Kidney epithelial cell (primary cell): ENCODE data around the gene MBNL2. TPM values are rescaled to one million over a fixed set of nuclear protein-coding genes. Genes with fewer than 3 reads are reported as not detected.

Experiments
- DNase-seq: peaks from one replicate; pipeline ENCODE4 v3.0.0-alpha.2; 2010; ENCODE audit warnings: low read depth
- H3K27me3 ChIP-seq: 2 replicates; pipeline ENCODE4 v1.6.0; 2011; ENCODE audit warnings: low read length; ENCODE audit not compliant: control insufficient read depth, insufficient read depth
- H3K36me3 ChIP-seq: 2 replicates; pipeline ENCODE4 v1.5.1; 2011; ENCODE audit warnings: low read length; ENCODE audit not compliant: control insufficient read depth, insufficient read depth
- H3K4me3 ChIP-seq: 2 replicates; pipeline ENCODE4 v1.5.1; 2011; ENCODE audit warnings: low read depth, mild to moderate bottlenecking, control low read depth, low read length
- CTCF ChIP-seq: IDR thresholded peaks from 2 replicates; pipeline ENCODE4 v1.5.1; 2011; ENCODE audit warnings: mild to moderate bottlenecking, moderate library complexity, low read length, control low read depth, inconsistent platforms; ENCODE audit not compliant: insufficient read depth, poor library complexity, severe bottlenecking
- total RNA-seq: library from RNA; depleted of rRNA; stranded (reverse); fragments of >200 nt; gene quantifications from 2 replicates; pipeline ENCODE4 v1.2.3, GENCODE V29; 2015

The MBNL2 gene
- total RNA-seq, 1 donor from 2014 or later: 42.4 TPM

- no peaks in the 10 kb centered on the region for H3K27me3 ChIP-seq
- DNase-seq: no peak
- no peak overlapping the region for H3K4me3 ChIP-seq
- no peak for TF ChIP-seq CTCF
- no peaks in the 10 kb centered on the region for H3K36me3 ChIP-seq
Observed at GRCh38 chr13:97241761-97242160, 19.6 kb downstream of the MBNL2 start.

GRCh38 chr13:97242755-97243497, 20.8 kb downstream of the MBNL2 start:
- no peak overlapping the region for H3K4me3 ChIP-seq
- no peak for TF ChIP-seq CTCF
- DNase-seq: no peak

GRCh38 chr13:97243915-97244781, 22.0 kb downstream of the MBNL2 start:
- Histone ChIP-seq H3K4me3 (no peak overlapping the region), H3K36me3 (no peaks in the 10 kb centered on the region), H3K27me3 (no peaks in the 10 kb centered on the region)
- DNase-seq: no peak
- TF ChIP-seq CTCF: no peak

More at GRCh38 chr13:97242755-97243497, 20.8 kb downstream of the MBNL2 start:
- no peaks in the 10 kb centered on the region for H3K27me3 ChIP-seq
- no peaks in the 10 kb centered on the region for H3K36me3 ChIP-seq

GRCh38 chr13:97245011-97245410, 22.9 kb downstream of the MBNL2 start:
- H3K36me3 ChIP-seq: no peaks in the 10 kb centered on the region
- no peak for DNase-seq
- no peak overlapping the region for H3K4me3 ChIP-seq
- no peaks in the 10 kb centered on the region for H3K27me3 ChIP-seq
- no peak for TF ChIP-seq CTCF

- no peaks in the 10 kb centered on the region for H3K27me3 ChIP-seq
- no peak for TF ChIP-seq CTCF
- no peak overlapping the region for H3K4me3 ChIP-seq
- no peaks in the 10 kb centered on the region for H3K36me3 ChIP-seq
- DNase-seq: no peak
Observed at GRCh38 chr13:97246596-97247158, 24.5 kb downstream of the MBNL2 start.
